ENCODE measurements around the gene SEMA3E.
"Not testable (repeated sequence)": the region's sequence is repeated elsewhere in the genome, so short reads cannot be mapped to it uniquely, and the experiment has no call there.

SEMA3E gene

DNA sequence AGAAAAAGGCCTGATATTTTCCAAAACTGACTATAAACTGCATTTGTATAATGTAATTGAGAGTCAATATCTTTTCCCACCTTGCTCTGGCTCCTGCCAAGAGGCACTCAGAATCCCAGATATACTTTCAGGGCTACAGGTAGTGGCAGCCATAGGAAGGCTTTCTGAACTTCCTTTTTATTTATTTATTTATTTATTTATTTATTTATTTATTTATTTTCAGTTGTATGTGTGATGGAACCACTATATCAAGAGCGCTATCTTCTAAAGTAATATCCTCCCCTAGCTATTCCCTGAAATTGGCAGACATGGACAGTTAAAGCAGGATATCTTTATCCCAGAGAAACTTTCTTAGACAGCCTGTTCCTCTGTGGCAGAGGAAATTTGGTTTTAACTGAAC, 86.7 kb downstream of the SEMA3E start:
- no peak for TF ChIP-seq POLR2A (IDR thresholded peaks at IDR 0.05; ENCODE audit: low read depth, low read length)
- FAIRE-seq (no peak), DNase-seq (ENCODE audit: insufficient read length, low spot score) (no peak)

GRCh38 chr7:83559887-83560286, 89.1 kb downstream of the SEMA3E start:
- no peak for TF ChIP-seq POLR2A (IDR thresholded peaks at IDR 0.05; ENCODE audit: low read depth, low read length)
- no peak for FAIRE-seq

GRCh38 chr7:83552556-83552955, 96.4 kb downstream of the SEMA3E start:
- DNase-seq (ENCODE audit: insufficient read length, low spot score); FAIRE-seq: not testable (repeated sequence)

More at GRCh38 chr7:83559887-83560286, 89.1 kb downstream of the SEMA3E start:
- DNase-seq (ENCODE audit: insufficient read length, low spot score): no peak

DNA sequence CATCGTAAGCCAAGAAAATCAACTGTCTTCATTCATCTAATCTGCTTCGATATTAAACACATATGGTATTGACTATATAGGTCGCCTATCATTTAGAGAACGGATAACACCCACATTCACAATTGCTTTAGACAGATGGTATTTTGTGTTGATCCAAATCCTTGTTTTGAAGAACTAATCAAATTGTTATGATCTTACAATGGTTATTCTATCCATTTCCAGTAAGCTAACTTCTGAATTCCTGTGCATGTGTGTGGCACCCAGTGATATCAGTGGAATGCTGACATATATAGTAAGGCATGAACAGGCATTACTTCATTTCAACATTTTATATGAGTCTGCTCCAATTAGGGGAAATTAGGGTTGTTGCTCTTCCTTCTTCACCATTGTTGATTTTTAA, 98.8 kb downstream of the SEMA3E start:
- TF ChIP-seq POLR2A (IDR thresholded peaks at IDR 0.05; ENCODE audit: low read depth, low read length): no peak
- no peak for DNase-seq (ENCODE audit: insufficient read length, low spot score)
- FAIRE-seq: no peak

DNA sequence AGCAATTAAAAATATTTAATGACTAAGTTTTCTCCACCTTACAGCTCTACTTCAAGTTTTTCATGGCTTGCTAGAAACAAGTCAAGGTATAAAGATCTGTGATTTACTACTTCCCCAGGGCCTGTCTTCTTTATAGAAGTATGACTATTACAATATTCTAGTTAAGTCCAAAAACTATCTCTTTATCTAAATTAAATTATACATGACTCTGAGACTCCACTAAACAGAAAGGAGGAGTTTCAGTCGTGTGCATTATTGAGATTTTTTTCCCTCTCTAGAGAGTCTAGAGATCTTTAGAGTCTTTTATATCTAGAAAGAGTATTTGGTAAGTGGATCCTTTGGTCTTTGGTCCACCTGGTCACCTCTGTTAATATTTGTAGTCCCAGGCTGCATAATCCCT, 100.7 kb downstream of the SEMA3E start:
- FAIRE-seq (no peak), DNase-seq (ENCODE audit: insufficient read length, low spot score) (no peak)
- TF ChIP-seq POLR2A (IDR thresholded peaks at IDR 0.05; ENCODE audit: low read depth, low read length): no peak

DNA sequence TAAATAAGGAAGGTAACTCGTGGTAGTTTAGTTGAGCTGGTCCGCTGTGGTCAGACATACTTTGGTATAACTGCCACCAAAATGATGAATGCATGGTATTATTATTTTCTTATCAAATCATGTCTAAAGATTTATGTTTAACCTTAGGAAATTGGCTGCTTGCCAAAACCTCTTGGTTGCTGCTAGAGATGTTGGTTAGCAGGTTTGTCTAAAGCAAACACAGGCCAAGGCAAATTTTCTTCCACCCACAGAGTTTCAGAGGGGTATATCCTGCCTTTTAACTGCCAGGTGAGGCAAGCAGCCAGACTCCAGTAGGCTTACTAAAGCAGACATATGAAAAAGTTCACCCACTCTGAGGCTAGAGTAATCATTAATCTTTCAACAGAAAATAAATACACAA, 101.4 kb downstream of the SEMA3E start:
- no peak for FAIRE-seq
- no peak for DNase-seq (ENCODE audit: insufficient read length, low spot score)
- TF ChIP-seq POLR2A (IDR thresholded peaks at IDR 0.05; ENCODE audit: low read depth, low read length): no peak

GRCh38 chr7:83546586-83546985, 102.4 kb downstream of the SEMA3E start:
- DNase-seq (ENCODE audit: insufficient read length, low spot score) (no peak), FAIRE-seq (no peak)
- no peak for TF ChIP-seq POLR2A (IDR thresholded peaks at IDR 0.05; ENCODE audit: low read depth, low read length)

- FAIRE-seq: no peak
- TF ChIP-seq POLR2A (IDR thresholded peaks at IDR 0.05; ENCODE audit: low read depth, low read length): no peak
- DNase-seq (ENCODE audit: insufficient read length, low spot score): no peak
Measured at GRCh38 chr7:83541187-83541960, 107.6 kb downstream of the SEMA3E start.

GRCh38 chr7:83534488-83534887, 114.5 kb downstream of the SEMA3E start:
- no peak for TF ChIP-seq POLR2A (IDR thresholded peaks at IDR 0.05; ENCODE audit: low read depth, low read length)
- no peak for DNase-seq (ENCODE audit: insufficient read length, low spot score)
- FAIRE-seq: no peak

GRCh38 chr7:83532219-83532618, 116.7 kb downstream of the SEMA3E start:
- no peak for TF ChIP-seq POLR2A (IDR thresholded peaks at IDR 0.05; ENCODE audit: low read depth, low read length)
- DNase-seq (ENCODE audit: insufficient read length, low spot score) (no peak), FAIRE-seq (no peak)

- DNase-seq (ENCODE audit: insufficient read length, low spot score): no peak
- no peak for FAIRE-seq
- TF ChIP-seq POLR2A (IDR thresholded peaks at IDR 0.05; ENCODE audit: low read depth, low read length): no peak
Measured at GRCh38 chr7:83531766-83532165, 117.2 kb downstream of the SEMA3E start.

DNA sequence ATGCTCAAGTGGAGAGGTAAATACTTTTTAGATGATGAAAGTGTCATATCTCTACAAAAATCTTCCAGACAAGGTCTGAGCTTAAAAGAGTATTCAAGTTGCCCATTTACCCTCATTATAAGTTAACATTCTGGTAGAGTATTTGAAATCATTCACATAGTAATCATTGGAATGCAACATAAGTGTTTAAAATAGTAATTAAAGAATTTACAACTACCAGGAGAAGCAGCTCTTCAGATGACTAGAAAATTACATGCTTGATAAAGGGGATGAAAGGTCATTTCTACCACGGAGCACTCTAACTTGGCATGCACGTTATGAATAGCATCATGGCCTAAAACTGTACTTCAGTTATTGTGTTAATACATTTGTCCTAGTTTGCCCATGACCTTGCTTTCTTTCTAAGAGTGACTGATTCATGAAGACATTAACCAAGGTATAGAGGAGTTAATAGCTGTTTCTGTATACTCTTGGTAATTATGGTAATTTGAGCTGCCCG, 120.0 kb downstream of the SEMA3E start:
- FAIRE-seq (no peak), DNase-seq (ENCODE audit: insufficient read length, low spot score) (no peak)
- no peak for TF ChIP-seq POLR2A (IDR thresholded peaks at IDR 0.05; ENCODE audit: low read depth, low read length)

- no peak for DNase-seq (ENCODE audit: insufficient read length, low spot score)
- no peak for FAIRE-seq
- no peak for TF ChIP-seq POLR2A (IDR thresholded peaks at IDR 0.05; ENCODE audit: low read depth, low read length)
Measured at GRCh38 chr7:83524277-83525075, 124.5 kb downstream of the SEMA3E start.

DNA sequence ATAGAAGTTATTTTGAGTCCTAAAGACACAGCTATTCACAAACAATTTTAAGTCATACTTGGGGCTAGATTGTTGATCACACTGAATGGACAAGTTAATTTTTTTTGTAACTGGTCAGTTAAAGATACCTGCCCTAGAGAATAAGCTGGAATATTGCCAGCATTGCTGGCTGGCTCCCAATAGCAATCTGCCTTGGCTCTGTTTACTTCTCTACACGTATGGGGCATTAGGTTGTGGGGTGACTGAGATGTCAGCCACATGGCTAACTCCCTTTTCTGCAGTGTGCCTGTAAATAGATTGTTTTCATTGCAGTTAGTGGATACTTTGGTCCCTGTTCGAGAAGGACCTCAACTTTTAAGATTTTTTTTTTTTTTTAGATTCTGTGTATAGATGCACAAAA, 128.2 kb downstream of the SEMA3E start:
- no peak for FAIRE-seq
- DNase-seq (ENCODE audit: insufficient read length, low spot score): no peak
- TF ChIP-seq POLR2A (IDR thresholded peaks at IDR 0.05; ENCODE audit: low read depth, low read length): no peak

- no peak for TF ChIP-seq POLR2A (IDR thresholded peaks at IDR 0.05; ENCODE audit: low read depth, low read length)
- FAIRE-seq: no peak
- DNase-seq (ENCODE audit: insufficient read length, low spot score): no peak
Measured at GRCh38 chr7:83519240-83519639, 129.7 kb downstream of the SEMA3E start.

Data from H54 (cell line).